Endothelial cell of umbilical vein (primary cell): Measurements from ENCODE around the gene PLPPR2. TPM values are rescaled to one million over a fixed set of nuclear protein-coding genes. Genes with fewer than 3 reads are reported as not detected.

Source experiments
- BruUV-seq: library from RNA; stranded (reverse); fragments of 400-500 nt; replicated peaks from 2 replicates; lab custom pipeline; 2021; lab: Mats Ljungman, UMichigan
- CTCF ChIA-PET: fragments of 300-600, 350-600 bp; sonication (Branson Sonifier 250); formaldehyde crosslinking; loops from one replicate; lab custom pipeline; 2021; ENCODE audit warnings: antibody characterized with exemption, inconsistent platforms; lab: Charles Lee
- POLR2A ChIA-PET: fragments of 300-600, 350-600 bp; sonication (Branson Sonifier 250); formaldehyde crosslinking; loops from one replicate; lab custom pipeline; 2021; ENCODE audit warnings: antibody characterized with exemption, inconsistent platforms; lab: Charles Lee
- DNase-seq: peaks from one replicate; pipeline ENCODE4 v3.0.0-alpha.2; 2011; ENCODE audit warnings: low read depth, low spot score
- FAIRE-seq: peaks from 2 replicates; lab custom pipeline; 2011; peaks lifted over from hg19 to GRCh38; lab: Jason Lieb, UNC
- H2AFZ ChIP-seq: 2 replicates; pipeline ENCODE4 v1.6.0; 2012; ENCODE audit warnings: low read depth, low read length, control low read depth, inconsistent platforms
- H3K27ac ChIP-seq: 2 replicates; pipeline ENCODE4 v1.5.1; 2011; ENCODE audit warnings: low read depth, mild to moderate bottlenecking, control low read depth, low read length, moderate library complexity; ENCODE audit not compliant: insufficient read depth
- H3K27me3 ChIP-seq, 2 experiments: 2 replicates each; pipeline versions ENCODE4 v1.6.0 to v1.6.1; 2011; ENCODE audit warnings: low read length in 2 of 2, mixed read lengths in 1 of 2; ENCODE audit not compliant: control insufficient read depth in 2 of 2, insufficient read depth in 2 of 2
- H3K36me3 ChIP-seq, 2 experiments: 2 replicates in 1 of 2; 3 replicates in 1 of 2; pipeline ENCODE4 v1.5.1; 2011; ENCODE audit warnings: low read length in 2 of 2, mild to moderate bottlenecking in 1 of 2, moderate library complexity in 1 of 2; ENCODE audit not compliant: control insufficient read depth in 2 of 2, insufficient read depth in 2 of 2; ENCODE audit errors: extremely low read depth in 1 of 2
- H3K4me1 ChIP-seq: 3 replicates; pipeline ENCODE4 v1.5.1; 2011; ENCODE audit warnings: mild to moderate bottlenecking, low read length; ENCODE audit not compliant: control insufficient read depth, insufficient read depth; ENCODE audit errors: extremely low read depth
- H3K4me2 ChIP-seq: 2 replicates; pipeline ENCODE4 v1.6.1; 2011; ENCODE audit warnings: low read length, control low read depth, mixed read lengths; ENCODE audit not compliant: insufficient read depth
- H3K4me3 ChIP-seq, 3 experiments: fragments of 200-600 bp in 1 of 3; sonication (generic), shearing (Covaris generic) in 1 of 3; replicated peaks in 1 of 3; 2 replicates each; pipeline ENCODE4 v1.5.1; 2011 to 2016; ENCODE audit warnings: control low read depth in 3 of 3, low read length in 3 of 3, mild to moderate bottlenecking in 2 of 3, inconsistent platforms in 1 of 3, low read depth in 1 of 3, moderate library complexity in 1 of 3; ENCODE audit not compliant: insufficient read depth in 1 of 3
- H3K79me2 ChIP-seq: 2 replicates; pipeline ENCODE4 v1.6.0; 2012; ENCODE audit warnings: low read length, inconsistent platforms; ENCODE audit not compliant: control insufficient read depth, insufficient read depth
- H3K9ac ChIP-seq: replicated peaks from 2 replicates; pipeline ENCODE3; 2011; ENCODE audit warnings: low read length, control low read depth; ENCODE audit not compliant: insufficient read depth; ENCODE audit errors: extremely low read depth
- H3K9me1 ChIP-seq: replicated peaks from 3 replicates; pipeline ENCODE4 v1.6.0; 2011; ENCODE audit warnings: mild to moderate bottlenecking, low read length; ENCODE audit not compliant: control insufficient read depth, insufficient read depth; ENCODE audit errors: extremely low read depth
- H3K9me3 ChIP-seq: replicated peaks from 2 replicates; pipeline ENCODE4 v1.5.1; 2012; ENCODE audit warnings: low read length, inconsistent platforms; ENCODE audit not compliant: control insufficient read depth, insufficient read depth
- H4K20me1 ChIP-seq: replicated peaks from 2 replicates; pipeline ENCODE3; 2011; ENCODE audit warnings: mild to moderate bottlenecking, low read length; ENCODE audit not compliant: control insufficient read depth, insufficient read depth; ENCODE audit errors: extremely low read depth
- EZH2 ChIP-seq: IDR thresholded peaks from 2 replicates; pipeline ENCODE4 v1.6.1; 2012; ENCODE audit warnings: borderline replicate concordance, low read depth, mild to moderate bottlenecking, moderate library complexity, low read length, inconsistent platforms; ENCODE audit not compliant: severe bottlenecking
- FOS ChIP-seq: IDR thresholded peaks from 2 replicates; pipeline ENCODE4 v1.6.1; 2011; ENCODE audit warnings: mild to moderate bottlenecking, low read length, moderate library complexity, borderline replicate concordance; ENCODE audit not compliant: insufficient read depth
- GATA2 ChIP-seq: IDR thresholded peaks from 2 replicates; pipeline ENCODE4 v1.7.0; 2011; ENCODE audit warnings: low read depth, mild to moderate bottlenecking, moderate library complexity, mixed read lengths, low read length; ENCODE audit not compliant: insufficient read length, insufficient read depth
- JUN ChIP-seq: IDR thresholded peaks from 2 replicates; pipeline ENCODE4 v1.6.1; 2011; ENCODE audit warnings: borderline replicate concordance, low read depth; ENCODE audit not compliant: insufficient read length, insufficient read depth
- MYC ChIP-seq: IDR thresholded peaks from one replicate; pipeline ENCODE4 v1.6.1; 2011; ENCODE audit warnings: mild to moderate bottlenecking, low read depth, low read length
- POLR2A ChIP-seq: IDR thresholded peaks from 2 replicates; pipeline ENCODE4 v1.6.1; 2012; ENCODE audit warnings: low read depth, mild to moderate bottlenecking, control low read depth, low read length
- POLR2AphosphoS5 ChIP-seq: IDR thresholded peaks from 2 replicates; pipeline ENCODE4 v1.6.1; 2012; ENCODE audit warnings: low read depth, mild to moderate bottlenecking, control low read depth, low read length, moderate library complexity; ENCODE audit not compliant: insufficient read depth
- dilution Hi-C: fragments of 300-500 bp; cut with MboI; formaldehyde crosslinking; loops from one replicate; pipeline ENCODE4 v1.15.0; 2019; ENCODE audit warnings: low sequenced_read_pairs; ENCODE audit not compliant: extremely low pct_ligation_motif_present
- intact Hi-C: fragments of 100-400 bp; cut with micrococcal nuclease; formaldehyde crosslinking; loops from one replicate; pipeline ENCODE4 v1.10.0; 2022
- polyA plus RNA-seq, 4 experiments: library from polyadenylated mRNA; depleted of rRNA in 3 of 4; stranded (reverse) in 3 of 4; unstranded in 1 of 4; fragments of >200 nt; gene quantifications; 2 replicates each; pipeline versions ENCODE4 v1.2.1 to v1.2.3, GENCODE V29; 2011 to 2012; ENCODE audit warnings: missing spikeins in 1 of 4
- total RNA-seq: library from RNA; stranded (reverse); gene quantifications from 2 replicates; pipeline ENCODE4 v1.2.3, GENCODE V29; 2021
- TF ChIP-seq, protein P1 (sequence below): IDR thresholded peaks from 2 replicates; pipeline ENCODE4 v1.6.1; 2011; ENCODE audit not compliant: insufficient read depth, insufficient read length

PLPPR2 gene
- total and polyA plus RNA-seq, 2 donors (not counting 3 experiments of a cell fraction or from before 2014, with no cell fraction given): 23.7 to 28.7 TPM

DNA sequence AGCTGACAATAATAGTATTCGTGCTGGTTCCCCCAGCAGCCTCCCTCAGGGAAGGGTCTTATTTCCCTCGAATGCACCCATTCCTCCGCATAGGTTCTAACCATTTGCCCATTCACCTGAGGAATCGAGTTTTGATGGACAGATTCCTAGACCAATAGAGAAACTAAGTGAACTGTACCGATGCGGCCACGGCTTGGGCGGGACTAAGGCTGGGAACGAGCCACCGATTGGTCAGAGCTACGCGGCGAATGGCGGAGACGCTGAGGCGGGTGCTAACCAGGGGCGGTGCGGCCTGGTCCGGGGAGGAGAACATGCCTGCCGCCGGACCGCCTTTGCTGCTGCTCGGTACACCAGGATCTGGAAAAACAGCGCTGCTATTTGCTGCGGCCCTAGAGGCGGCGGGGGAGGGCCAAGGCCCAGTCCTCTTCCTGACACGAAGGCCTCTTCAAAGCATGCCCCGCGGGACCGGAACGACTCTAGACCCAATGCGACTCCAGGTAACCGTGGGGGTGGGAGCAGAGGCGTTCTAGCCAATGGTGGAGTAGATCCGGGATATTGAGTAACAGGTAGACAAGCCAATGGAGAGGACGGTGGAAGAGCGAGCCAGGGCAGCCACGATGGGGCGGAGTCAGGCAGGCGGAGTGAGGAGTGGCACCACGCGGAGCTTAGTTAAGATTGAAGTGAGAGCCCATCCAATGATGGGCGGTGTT is 19.4 kb downstream of the PLPPR2 start, which contains the start of gene SWSAP1:
SWSAP1 (plus strand) TSS at position 234 of the 710 bp plus-strand sequence; CDS start at position 249, 15 bp downstream.
- H2AFZ ChIP-seq: peak within 1 kb of the TSS; percentile 78
- H3K4me2 ChIP-seq: peak within 1 kb of the TSS; percentile 87
- intact Hi-C loops (loop anchor here (1.0 to 2.0 kb wide), 2 partner anchors 28 to 36 kb away; partner anchors contain the start of genes CCDC159, RAB3D and TMEM205), dilution Hi-C loops (no loop called here)
- TF ChIP-seq POLR2AphosphoS5: peak; percentile 8
- TF ChIP-seq JUN: no peak
- TF ChIP-seq POLR2A: peak; percentile 68
- no peak for TF ChIP-seq FOS
- TF ChIP-seq, protein P1, sequence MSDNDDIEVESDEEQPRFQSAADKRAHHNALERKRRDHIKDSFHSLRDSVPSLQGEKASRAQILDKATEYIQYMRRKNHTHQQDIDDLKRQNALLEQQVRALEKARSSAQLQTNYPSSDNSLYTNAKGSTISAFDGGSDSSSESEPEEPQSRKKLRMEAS: peak; percentile 59
- no peak for TF ChIP-seq MYC
- no peak for TF ChIP-seq GATA2
- TF ChIP-seq EZH2: no peak
- H3K79me2 ChIP-seq: peaks cover 3% of the 10 kb centered on the region
- POLR2A ChIA-PET: interaction anchor here (0.6 to 1.6 kb wide), 4 partner anchors 10 to 30 kb away, joined by 3 to 4 read pairs (median 4); partner anchors contain the start of gene EPOR
- H3K4me1 ChIP-seq: peaks cover 39% of the 10 kb centered on the region
- peak within 1 kb of the TSS; percentile 70 for H3K27ac ChIP-seq
- CTCF ChIA-PET: interaction anchor here (1.0 to 2.8 kb wide), 11 partner anchors 9 to 108 kb away, joined by 3 to 20 read pairs (median 4); partner anchors contain the start of genes CCDC159, EPOR, ODAD3 and PRKCSH
- peak; percentile 100 for DNase-seq
- H3K36me3 ChIP-seq: no peaks in the 10 kb centered on the region
- peak; percentile 100 for FAIRE-seq
- H3K27me3 ChIP-seq: no peaks in the 10 kb centered on the region
- H3K9me1 ChIP-seq: no peaks in the 10 kb centered on the region
- H3K9me3 ChIP-seq: no peaks in the 10 kb centered on the region
- TSS peak; percentile 83 for BruUV-seq
- peak within 1 kb of the TSS; percentile 35 to 65 (median 56) for H3K4me3 ChIP-seq
- H4K20me1 ChIP-seq: no peaks in the 10 kb centered on the region
- peak within 1 kb of the TSS; percentile 89 for H3K9ac ChIP-seq
